ENCODE measurements around the gene NUP205.
A peak's percentile ranks its signal among the peaks of the same experiment; 100 is the strongest.

DNA sequence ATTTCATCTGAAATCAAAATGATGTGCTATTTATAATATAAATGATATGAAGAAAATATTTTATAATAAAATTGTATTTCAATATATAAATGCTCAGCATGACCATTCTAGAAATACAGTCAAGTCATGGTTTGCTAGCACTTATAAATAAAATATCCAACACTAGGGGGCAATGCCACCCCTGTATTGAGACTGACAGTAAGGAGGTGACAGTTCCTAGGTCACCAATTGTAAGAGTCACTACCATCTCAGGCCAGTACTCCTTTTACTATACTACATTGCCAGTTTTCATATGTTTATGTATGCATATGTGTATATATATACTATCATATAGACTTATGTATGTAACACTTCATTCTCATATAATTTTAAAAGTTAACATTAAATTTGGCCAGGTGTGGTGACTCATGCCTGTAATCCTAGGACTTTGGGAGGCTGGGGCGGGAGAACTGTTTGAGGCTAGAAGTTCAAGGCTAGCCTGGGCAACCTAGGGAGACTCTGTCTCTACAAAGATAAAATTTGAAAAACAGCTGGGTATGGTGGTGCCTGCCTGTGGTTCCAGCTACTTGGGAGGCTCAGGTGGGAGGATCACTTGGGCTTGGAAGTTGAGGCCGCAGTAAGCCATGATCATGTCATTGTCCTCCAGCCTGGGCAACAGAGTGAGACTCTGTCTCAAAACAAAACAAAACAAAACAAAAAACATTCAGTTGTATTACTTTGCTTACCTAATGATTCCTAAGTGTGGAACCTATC is 45.4 kb upstream of the NUP205 start:
- TF ChIP-seq POLR2A (IDR thresholded peaks at IDR 0.05) (no peak), EP300 (IDR thresholded peaks at IDR 0.05) (no peak)
- TF ChIP-seq, protein P1, sequence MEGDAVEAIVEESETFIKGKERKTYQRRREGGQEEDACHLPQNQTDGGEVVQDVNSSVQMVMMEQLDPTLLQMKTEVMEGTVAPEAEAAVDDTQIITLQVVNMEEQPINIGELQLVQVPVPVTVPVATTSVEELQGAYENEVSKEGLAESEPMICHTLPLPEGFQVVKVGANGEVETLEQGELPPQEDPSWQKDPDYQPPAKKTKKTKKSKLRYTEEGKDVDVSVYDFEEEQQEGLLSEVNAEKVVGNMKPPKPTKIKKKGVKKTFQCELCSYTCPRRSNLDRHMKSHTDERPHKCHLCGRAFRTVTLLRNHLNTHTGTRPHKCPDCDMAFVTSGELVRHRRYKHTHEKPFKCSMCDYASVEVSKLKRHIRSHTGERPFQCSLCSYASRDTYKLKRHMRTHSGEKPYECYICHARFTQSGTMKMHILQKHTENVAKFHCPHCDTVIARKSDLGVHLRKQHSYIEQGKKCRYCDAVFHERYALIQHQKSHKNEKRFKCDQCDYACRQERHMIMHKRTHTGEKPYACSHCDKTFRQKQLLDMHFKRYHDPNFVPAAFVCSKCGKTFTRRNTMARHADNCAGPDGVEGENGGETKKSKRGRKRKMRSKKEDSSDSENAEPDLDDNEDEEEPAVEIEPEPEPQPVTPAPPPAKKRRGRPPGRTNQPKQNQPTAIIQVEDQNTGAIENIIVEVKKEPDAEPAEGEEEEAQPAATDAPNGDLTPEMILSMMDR (IDR thresholded peaks at IDR 0.05): peak; percentile 24 to 47 (median 40)
